ENCODE results near the gene CAMTA1. TPM values are rescaled to one million over a fixed set of nuclear protein-coding genes. Genes with fewer than 3 reads are reported as not detected.

The CAMTA1 gene
- total RNA-seq, 2 experiments from 2014 or later, result 43.9 to 73.3 TPM

DNA sequence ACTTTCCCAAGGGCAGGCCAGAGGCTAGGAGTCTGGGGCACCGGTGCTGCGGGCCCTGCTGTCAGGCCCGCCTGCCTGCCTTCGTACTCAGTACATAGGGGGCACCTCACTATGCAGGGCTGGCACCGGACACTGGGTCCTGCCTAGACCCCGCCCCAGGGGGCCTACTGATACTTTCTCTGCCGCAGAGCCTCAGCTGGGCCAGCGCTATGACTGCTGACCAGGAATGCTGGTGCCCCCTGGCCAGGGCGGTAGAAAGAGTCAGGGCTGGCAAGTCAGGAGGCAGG is 857.1 kb downstream of the CAMTA1 start:
- Histone ChIP-seq H3K9me2 (ENCODE audit: insufficient read depth, low read length) (no peaks in the 10 kb centered on the region), H3K9me3 (ENCODE audit: low read length) (no peaks in the 10 kb centered on the region), H3K27ac (ENCODE audit: low read depth, low read length, poor library complexity, severe bottlenecking) (no peak overlapping the region), H4K20me1 (ENCODE audit: insufficient read depth, low read length) (no peaks in the 10 kb centered on the region), H3K4me2 (ENCODE audit: low read length) (no peak overlapping the region), H3K36me3 (ENCODE audit: insufficient read depth, low read length) (no peaks in the 10 kb centered on the region), H3K79me2 (ENCODE audit: insufficient read depth, low read depth, low read length) (no peaks in the 10 kb centered on the region), H3K4me3 (ENCODE audit: low read depth, low read length, poor library complexity, severe bottlenecking) (no peak overlapping the region), H3K4me1 (ENCODE audit: insufficient read depth, low read length, poor library complexity, severe bottlenecking) (no peaks in the 10 kb centered on the region), H2AFZ (ENCODE audit: low read length) (no peak overlapping the region)
- BruUV-seq (replicated peaks), result no TSS peak
- ChIA-PET CTCF (ENCODE audit: unreplicated experiment) (no interaction called here), POLR2A (no interaction called here)
- TF ChIP-seq EZH2phosphoT487 (IDR thresholded peaks at IDR 0.05; ENCODE audit: borderline replicate concordance, low read depth, low read length), result no peak
- TF ChIP-seq, protein P1, sequence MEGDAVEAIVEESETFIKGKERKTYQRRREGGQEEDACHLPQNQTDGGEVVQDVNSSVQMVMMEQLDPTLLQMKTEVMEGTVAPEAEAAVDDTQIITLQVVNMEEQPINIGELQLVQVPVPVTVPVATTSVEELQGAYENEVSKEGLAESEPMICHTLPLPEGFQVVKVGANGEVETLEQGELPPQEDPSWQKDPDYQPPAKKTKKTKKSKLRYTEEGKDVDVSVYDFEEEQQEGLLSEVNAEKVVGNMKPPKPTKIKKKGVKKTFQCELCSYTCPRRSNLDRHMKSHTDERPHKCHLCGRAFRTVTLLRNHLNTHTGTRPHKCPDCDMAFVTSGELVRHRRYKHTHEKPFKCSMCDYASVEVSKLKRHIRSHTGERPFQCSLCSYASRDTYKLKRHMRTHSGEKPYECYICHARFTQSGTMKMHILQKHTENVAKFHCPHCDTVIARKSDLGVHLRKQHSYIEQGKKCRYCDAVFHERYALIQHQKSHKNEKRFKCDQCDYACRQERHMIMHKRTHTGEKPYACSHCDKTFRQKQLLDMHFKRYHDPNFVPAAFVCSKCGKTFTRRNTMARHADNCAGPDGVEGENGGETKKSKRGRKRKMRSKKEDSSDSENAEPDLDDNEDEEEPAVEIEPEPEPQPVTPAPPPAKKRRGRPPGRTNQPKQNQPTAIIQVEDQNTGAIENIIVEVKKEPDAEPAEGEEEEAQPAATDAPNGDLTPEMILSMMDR (conservative IDR thresholded peaks at IDR 0.05; ENCODE audit: low read length), result no peak
- intact Hi-C loops (cut with micrococcal nuclease; ENCODE audit: unreplicated experiment), result no loop called here
- no peak for DNase-seq (ENCODE audit: low spot score)

DNA sequence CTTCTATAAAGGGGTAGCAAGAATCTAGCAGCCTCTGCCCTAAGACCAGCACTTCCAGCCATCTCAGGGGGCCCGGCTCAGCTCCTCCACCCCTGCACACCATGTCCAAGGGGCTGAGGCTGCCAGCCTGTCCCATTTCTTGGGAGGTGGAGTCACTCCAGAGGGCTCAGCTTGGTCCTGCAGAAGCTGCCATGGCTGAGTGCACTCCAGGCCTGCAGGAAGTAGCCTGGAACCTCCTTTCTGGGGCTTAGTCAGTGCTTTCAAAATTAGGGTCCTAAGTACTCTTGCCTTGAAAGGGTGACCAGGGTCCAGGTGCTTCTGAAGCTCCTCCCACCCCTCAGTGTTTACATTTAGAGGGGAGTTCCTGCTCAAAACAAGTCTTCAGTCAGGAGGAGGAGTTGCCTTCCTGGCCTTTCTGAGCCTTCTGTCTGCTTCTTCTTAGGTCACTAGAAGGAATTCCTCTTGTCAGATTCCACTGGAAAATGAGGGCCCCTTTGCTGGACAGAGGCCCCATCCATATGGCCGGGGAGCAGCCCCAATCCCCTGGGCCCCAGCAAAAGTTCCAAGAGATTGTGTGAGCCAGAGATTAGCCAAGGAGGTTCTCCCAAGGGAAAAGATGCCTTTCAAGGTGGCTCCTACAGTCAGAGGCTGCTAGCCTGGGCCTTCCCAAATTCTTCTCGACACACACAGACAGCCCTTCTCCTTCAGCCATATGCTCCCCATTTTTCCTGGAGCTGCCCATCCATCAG is 857.7 kb downstream of the CAMTA1 start:
- H3K4me3 ChIP-seq (ENCODE audit: low read depth, low read length, poor library complexity, severe bottlenecking), result no peak overlapping the region
- no peaks in the 10 kb centered on the region for H3K9me3 ChIP-seq (ENCODE audit: low read length)
- no peaks in the 10 kb centered on the region for H3K9me2 ChIP-seq (ENCODE audit: insufficient read depth, low read length)
- intact Hi-C loops (cut with micrococcal nuclease; ENCODE audit: unreplicated experiment), result no loop called here
- H3K36me3 ChIP-seq (ENCODE audit: insufficient read depth, low read length), result no peaks in the 10 kb centered on the region
- ChIA-PET CTCF (ENCODE audit: unreplicated experiment) (no interaction called here), POLR2A (no interaction called here)
- no peaks in the 10 kb centered on the region for H4K20me1 ChIP-seq (ENCODE audit: insufficient read depth, low read length)
- no peak overlapping the region for H2AFZ ChIP-seq (ENCODE audit: low read length)
- no peak for DNase-seq (ENCODE audit: low spot score)
- no peak overlapping the region for H3K27ac ChIP-seq (ENCODE audit: low read depth, low read length, poor library complexity, severe bottlenecking)
- TF ChIP-seq, protein P1 (conservative IDR thresholded peaks at IDR 0.05; ENCODE audit: low read length), result no peak
- TF ChIP-seq EZH2phosphoT487 (IDR thresholded peaks at IDR 0.05; ENCODE audit: borderline replicate concordance, low read depth, low read length), result no peak
- no peaks in the 10 kb centered on the region for H3K79me2 ChIP-seq (ENCODE audit: insufficient read depth, low read depth, low read length)
- no peak overlapping the region for H3K4me2 ChIP-seq (ENCODE audit: low read length)
- H3K4me1 ChIP-seq (ENCODE audit: insufficient read depth, low read length, poor library complexity, severe bottlenecking), result no peaks in the 10 kb centered on the region
- no TSS peak for BruUV-seq (replicated peaks)

DNA sequence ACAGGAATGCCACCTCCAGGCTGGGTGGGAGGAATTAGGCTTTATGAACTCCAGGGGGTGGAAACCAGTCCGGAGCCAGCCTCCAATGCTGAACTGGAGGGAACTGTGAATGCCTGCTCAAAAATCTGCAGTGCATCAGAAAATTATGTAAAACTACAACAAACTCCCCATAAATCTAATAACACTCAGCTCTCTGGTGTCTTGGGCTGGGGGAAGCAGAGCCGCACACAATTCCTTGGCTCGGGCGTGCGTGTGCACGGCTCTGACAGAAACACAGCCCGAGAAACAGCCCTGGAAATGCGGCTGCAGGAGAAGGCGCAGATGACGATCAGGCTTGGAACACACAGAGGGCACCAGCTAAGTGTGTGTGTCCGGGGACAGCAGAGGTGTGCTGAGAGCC is 858.3 kb downstream of the CAMTA1 start:
- Histone ChIP-seq H3K36me3 (ENCODE audit: insufficient read depth, low read length) (no peaks in the 10 kb centered on the region), H4K20me1 (ENCODE audit: insufficient read depth, low read length) (no peaks in the 10 kb centered on the region), H3K9me3 (ENCODE audit: low read length) (no peaks in the 10 kb centered on the region), H3K4me1 (ENCODE audit: insufficient read depth, low read length, poor library complexity, severe bottlenecking) (no peaks in the 10 kb centered on the region), H2AFZ (ENCODE audit: low read length) (no peak overlapping the region), H3K27ac (ENCODE audit: low read depth, low read length, poor library complexity, severe bottlenecking) (no peak overlapping the region), H3K4me2 (ENCODE audit: low read length) (no peak overlapping the region), H3K79me2 (ENCODE audit: insufficient read depth, low read depth, low read length) (no peaks in the 10 kb centered on the region), H3K9me2 (ENCODE audit: insufficient read depth, low read length) (no peaks in the 10 kb centered on the region), H3K4me3 (ENCODE audit: low read depth, low read length, poor library complexity, severe bottlenecking) (no peak overlapping the region)
- no peak for DNase-seq (ENCODE audit: low spot score)
- ChIA-PET POLR2A (no interaction called here), CTCF (ENCODE audit: unreplicated experiment) (no interaction called here)
- no TSS peak for BruUV-seq (replicated peaks)
- intact Hi-C loops (cut with micrococcal nuclease; ENCODE audit: unreplicated experiment), result no loop called here
- TF ChIP-seq, protein P1 (conservative IDR thresholded peaks at IDR 0.05; ENCODE audit: low read length), result no peak
- TF ChIP-seq EZH2phosphoT487 (IDR thresholded peaks at IDR 0.05; ENCODE audit: borderline replicate concordance, low read depth, low read length), result no peak
